PC-3 (cell line): ENCODE data around the gene GIPC2. TPM values are rescaled to one million over a fixed set of nuclear protein-coding genes. Genes with fewer than 3 reads are reported as not detected.

ENCODE experiments used
- ATAC-seq: fragments of 200-7000 bp; cut with Tn5 transposase; 2 replicates; pipeline ENCODE4 v1.9.1; 2020; ENCODE audit warnings: mild to moderate bottlenecking, moderate library complexity
- BruUV-seq: library from RNA; stranded (reverse); fragments of 400-500 nt; replicated peaks from 2 replicates; lab custom pipeline; 2021; lab: Mats Ljungman, UMichigan
- CTCF ChIA-PET: fragments of 300-600 bp; sonication (Branson Sonifier 250); formaldehyde crosslinking; loops from one replicate; lab custom pipeline; 2022; ENCODE audit warnings: antibody characterized with exemption; lab: Charles Lee
- POLR2A ChIA-PET: fragments of 300-600 bp; sonication (Branson Sonifier 250); formaldehyde crosslinking; loops from one replicate; lab custom pipeline; 2022; ENCODE audit warnings: antibody characterized with exemption; ENCODE audit not compliant: unreplicated experiment; lab: Charles Lee
- DNase-seq: peaks from one replicate; pipeline ENCODE4 v3.0.0-alpha.2; 2015
- H2AFZ ChIP-seq: fragments of 300-600 bp; sonication (generic); 2 replicates; pipeline ENCODE4 v1.6.0; 2016; ENCODE audit warnings: antibody characterized with exemption, low read length
- H3F3A ChIP-seq: fragments of 300-600 bp; sonication (generic); one replicate; pipeline ENCODE4 v1.6.0; 2017; ENCODE audit warnings: antibody characterized with exemption, low read length, control low read depth, mild to moderate bottlenecking; ENCODE audit not compliant: unreplicated experiment
- H3K27ac ChIP-seq: fragments of 300-600 bp; sonication (generic); 2 replicates; pipeline ENCODE4 v1.5.1; 2016; ENCODE audit warnings: mild to moderate bottlenecking, low read length
- H3K27me3 ChIP-seq: fragments of 300-600 bp; sonication (generic); 2 replicates; pipeline ENCODE4 v1.6.1; 2016; ENCODE audit warnings: low read length, mixed read lengths
- H3K36me3 ChIP-seq: fragments of 300-600 bp; sonication (generic); 2 replicates; pipeline ENCODE4 v1.6.1; 2016; ENCODE audit warnings: low read depth, mixed run types, low read length, mixed read lengths
- H3K4me1 ChIP-seq: fragments of 300-600 bp; sonication (generic); 2 replicates; pipeline ENCODE4 v1.5.1; 2016; ENCODE audit warnings: low read length; ENCODE audit not compliant: insufficient read depth
- H3K4me2 ChIP-seq: fragments of 300-600 bp; sonication (generic); 2 replicates; pipeline ENCODE4 v1.6.0; 2016; ENCODE audit warnings: low read length
- H3K4me3 ChIP-seq: fragments of 300-600 bp; sonication (generic); 2 replicates; pipeline ENCODE4 v1.5.1; 2016; ENCODE audit warnings: mild to moderate bottlenecking, low read length, mixed read lengths
- H3K79me2 ChIP-seq: fragments of 300-600 bp; sonication (generic); 2 replicates; pipeline ENCODE4 v1.6.1; 2017; ENCODE audit warnings: low read length, mixed read lengths
- H3K9ac ChIP-seq: fragments of 300-600 bp; sonication (generic); 2 replicates; pipeline ENCODE4 v1.6.0; 2016; ENCODE audit warnings: mild to moderate bottlenecking, low read length
- H3K9me2 ChIP-seq: fragments of 300-600 bp; sonication (generic); replicated peaks from 2 replicates; pipeline ENCODE4 v1.6.1; 2016; ENCODE audit warnings: mixed run types, low read length, mixed read lengths
- H3K9me3 ChIP-seq: fragments of 300-600 bp; sonication (generic); 2 replicates; pipeline ENCODE4 v1.6.1; 2016; ENCODE audit warnings: low read length, mixed read lengths
- H4K20me1 ChIP-seq: fragments of 300-600 bp; sonication (generic); 2 replicates; pipeline ENCODE4 v1.6.1; 2016; ENCODE audit warnings: low read length, mixed read lengths
- CTCF ChIP-seq: fragments of 300-600 bp; sonication (generic); conservative IDR thresholded peaks from 2 replicates; pipeline ENCODE4 v1.5.1; 2017; ENCODE audit warnings: antibody characterized with exemption, low read depth, mild to moderate bottlenecking, low read length
- EZH2 ChIP-seq: fragments of 300-600 bp; sonication (generic); IDR thresholded peaks from one replicate; pipeline ENCODE4 v1.6.1; 2017; ENCODE audit warnings: antibody characterized with exemption, mild to moderate bottlenecking, low read length; ENCODE audit not compliant: unreplicated experiment
- EZH2phosphoT487 ChIP-seq: fragments of 300-600 bp; sonication (generic); IDR thresholded peaks from 2 replicates; pipeline ENCODE4 v1.6.1; 2018; ENCODE audit warnings: mild to moderate bottlenecking, antibody characterized with exemption, low read length, borderline replicate concordance
- intact Hi-C: fragments of 100-400 bp; cut with micrococcal nuclease; formaldehyde crosslinking; loops from 2 replicates; pipeline ENCODE4 v1.9.0; 2023
- total RNA-seq: library from RNA; depleted of rRNA; stranded (reverse); fragments of >200 nt; gene quantifications from 2 replicates; pipeline ENCODE4 v1.2.3, GENCODE V29; 2014

GIPC2 gene
- total RNA-seq, 1 experiment from 2014 or later = not detected

GRCh38 chr1:78069784-78070183, 24.0 kb downstream of the GIPC2 start:
- Histone ChIP-seq H3K4me3 (no peak overlapping the region), H3K36me3 (no peaks in the 10 kb centered on the region), H3K9me2 (no peaks in the 10 kb centered on the region), H3K9ac (peak overlapping the region; percentile 60), H3K4me2 (peak overlapping the region; percentile 71), H3K9me3 (no peaks in the 10 kb centered on the region), H3K27me3 (no peaks in the 10 kb centered on the region), H2AFZ (0 out of 2 replicates have a peak overlapping the region, but pooled peaks have one; percentile 29), H3K4me1 (peaks cover 33% of the 10 kb centered on the region), H3F3A (no peaks in the 10 kb centered on the region), H3K27ac (peak overlapping the region; percentile 90), H4K20me1 (no peaks in the 10 kb centered on the region), H3K79me2 (no peaks in the 10 kb centered on the region)
- TF ChIP-seq EZH2 = no peak
- TF ChIP-seq CTCF = no peak
- no peak for TF ChIP-seq EZH2phosphoT487
- peak; percentile 61 for DNase-seq
- intact Hi-C loops = loop anchor here (1.0 to 2.0 kb wide), 3 partner anchors 31 to 65 kb away; partner anchors contain the start of gene DNAJB4
- BruUV-seq = no TSS peak
- CTCF ChIA-PET = no interaction called here
- ATAC-seq = no peak
- POLR2A ChIA-PET = no interaction called here

GRCh38 chr1:78070210-78070609, 24.4 kb downstream of the GIPC2 start:
- Histone ChIP-seq H3K4me1 (peaks cover 33% of the 10 kb centered on the region), H3K9ac (peak overlapping the region; percentile 60), H3F3A (no peaks in the 10 kb centered on the region), H3K9me3 (no peaks in the 10 kb centered on the region), H3K27me3 (no peaks in the 10 kb centered on the region), H3K4me3 (peak overlapping the region; percentile 24; the same call in 1 of the 2 replicates), H2AFZ (no peak overlapping the region), H3K9me2 (no peaks in the 10 kb centered on the region), H3K79me2 (no peaks in the 10 kb centered on the region), H3K4me2 (peak overlapping the region; percentile 71), H3K27ac (peak overlapping the region; percentile 90), H3K36me3 (no peaks in the 10 kb centered on the region), H4K20me1 (no peaks in the 10 kb centered on the region)
- CTCF ChIA-PET = interaction anchor here (1.0 to 1.2 kb wide), 2 partner anchors 44 to 66 kb away, joined by 5 to 8 read pairs; no protein-coding TSS in a partner anchor
- no peak for DNase-seq
- TF ChIP-seq EZH2 (no peak), CTCF (no peak), EZH2phosphoT487 (no peak)
- intact Hi-C loops = loop anchor here (1.0 to 2.0 kb wide), 3 partner anchors 31 to 65 kb away; partner anchors contain the start of gene DNAJB4
- no TSS peak for BruUV-seq
- POLR2A ChIA-PET = interaction anchor here (0.5 to 1.0 kb wide), 2 partner anchors 66 to 381 kb away, joined by 3 to 4 read pairs; partner anchors contain the start of gene DNAJB4
- peak; percentile 10 for ATAC-seq

GRCh38 chr1:78070758-78071157, 25.0 kb downstream of the GIPC2 start:
- Histone ChIP-seq H3K4me2 (peak overlapping the region; percentile 71), H3K27me3 (no peaks in the 10 kb centered on the region), H3K9ac (peak overlapping the region; percentile 60), H3K36me3 (no peaks in the 10 kb centered on the region), H3K9me3 (no peaks in the 10 kb centered on the region), H3K27ac (peak overlapping the region; percentile 90), H2AFZ (no peak overlapping the region), H3F3A (no peaks in the 10 kb centered on the region), H3K79me2 (no peaks in the 10 kb centered on the region), H3K4me1 (peaks cover 36% of the 10 kb centered on the region), H3K9me2 (no peaks in the 10 kb centered on the region), H3K4me3 (no peak overlapping the region), H4K20me1 (no peaks in the 10 kb centered on the region)
- intact Hi-C loops = loop anchor here (1.0 to 2.0 kb wide), 3 partner anchors 32 to 66 kb away; partner anchors contain the start of gene DNAJB4
- no TSS peak for BruUV-seq
- ATAC-seq (peak; percentile 99), DNase-seq (peak; percentile 96)
- CTCF ChIA-PET = interaction anchor here (1.0 to 1.2 kb wide), 2 partner anchors 44 to 66 kb away, joined by 5 to 8 read pairs; no protein-coding TSS in a partner anchor
- POLR2A ChIA-PET = interaction anchor here (0.5 to 1.0 kb wide), 4 partner anchors 18 to 380 kb away, joined by 3 to 6 read pairs (median 5); partner anchors contain the start of gene DNAJB4
- TF ChIP-seq EZH2 (no peak), CTCF (no peak), EZH2phosphoT487 (no peak)
